Fibroblast of villous mesenchyme (primary cell): ENCODE results near the gene USP6. TPM values are rescaled to one million over a fixed set of nuclear protein-coding genes. Genes with fewer than 3 reads are reported as not detected.
"Not testable (repeated sequence)": the region's sequence is repeated elsewhere in the genome, so short reads cannot be mapped to it uniquely, and the experiment has no call there.

ENCODE experiments used
- DNase-seq: peaks from one replicate; pipeline ENCODE4 v3.0.0-alpha.2; 2010; ENCODE audit warnings: low read depth
- H3K4me3 ChIP-seq: 2 replicates; pipeline ENCODE4 v1.5.1; 2011; ENCODE audit warnings: low read depth, mild to moderate bottlenecking, low read length
- CTCF ChIP-seq: IDR thresholded peaks from 2 replicates; pipeline ENCODE4 v1.5.1; 2012; ENCODE audit warnings: low read depth, mild to moderate bottlenecking, low read length; ENCODE audit not compliant: insufficient read depth
- total RNA-seq: library from RNA; depleted of rRNA; stranded (reverse); fragments of >200 nt; gene quantifications from 2 replicates; pipeline ENCODE4 v1.2.3, GENCODE V29; 2012

USP6 gene
- total RNA-seq, 1 donor, result not detected

GRCh38 chr17:5122586-5123342 is 6.9 kb downstream of the USP6 start:
- no peak for DNase-seq
- no peak for TF ChIP-seq CTCF
- peak overlapping the region; percentile 55 for H3K4me3 ChIP-seq

GRCh38 chr17:5123343-5124124 is 7.7 kb downstream of the USP6 start:
- H3K4me3 ChIP-seq, result no peak overlapping the region

GRCh38 chr17:5124125-5124760 is 8.4 kb downstream of the USP6 start:
- H3K4me3 ChIP-seq, DNase-seq: not testable (repeated sequence)

More at GRCh38 chr17:5123343-5124124, 7.7 kb downstream of the USP6 start:
- DNase-seq, result no peak
- TF ChIP-seq CTCF, result no peak

- DNase-seq, H3K4me3 ChIP-seq: not testable (repeated sequence)
These were observed 9.1 kb downstream of the USP6 start for GRCh38 chr17:5124896-5125295.

- no peak overlapping the region for H3K4me3 ChIP-seq
- no peak for DNase-seq
- no peak for TF ChIP-seq CTCF
These were observed 11.1 kb downstream of the USP6 start for GRCh38 chr17:5126719-5127488.

- TF ChIP-seq CTCF, result no peak
- no peak for DNase-seq
- no peak overlapping the region for H3K4me3 ChIP-seq
These were observed 12.1 kb downstream of the USP6 start for GRCh38 chr17:5127910-5128309.

GRCh38 chr17:5128387-5128786 is 12.6 kb downstream of the USP6 start:
- H3K4me3 ChIP-seq, DNase-seq: not testable (repeated sequence)

GRCh38 chr17:5128905-5129535 is 13.2 kb downstream of the USP6 start:
- TF ChIP-seq CTCF, result no peak
- no peak overlapping the region for H3K4me3 ChIP-seq
- no peak for DNase-seq

GRCh38 chr17:5129770-5130169 is 13.9 kb downstream of the USP6 start:
- DNase-seq, H3K4me3 ChIP-seq: not testable (repeated sequence)

GRCh38 chr17:5130261-5130660 is 14.4 kb downstream of the USP6 start:
- not testable (repeated sequence) for DNase-seq, H3K4me3 ChIP-seq

- not testable (repeated sequence) for H3K4me3 ChIP-seq, DNase-seq
These were observed 14.9 kb downstream of the USP6 start for GRCh38 chr17:5130687-5131086.
